Mesenchymal stem cell (in vitro differentiated cells and primary cell): Measurements from ENCODE around the gene MAP4.
"Not testable (repeated sequence)": the region's sequence is repeated elsewhere in the genome, so short reads cannot be mapped to it uniquely, and the experiment has no call there.

ENCODE experiments used
- DNase-seq: peaks from one replicate; pipeline ENCODE4 v3.0.0-alpha.2; 2013
- H2AFZ ChIP-seq: one replicate; pipeline ENCODE4 v1.6.1; 2013; ENCODE audit warnings: low read depth, mild to moderate bottlenecking, control low read depth, inconsistent platforms, low read length, moderate library complexity
- H2AK5ac ChIP-seq: 2 replicates; pipeline ENCODE4 v1.6.1; 2013; ENCODE audit warnings: low read length, moderate library complexity, mild to moderate bottlenecking, inconsistent platforms; ENCODE audit not compliant: severe bottlenecking
- H2BK120ac ChIP-seq: one replicate; pipeline ENCODE4 v1.6.1; 2013; ENCODE audit warnings: low read depth, mild to moderate bottlenecking, inconsistent platforms, low read length, moderate library complexity
- H2BK12ac ChIP-seq, 2 experiments: one replicate each; pipeline ENCODE4 v1.6.1; 2013; ENCODE audit warnings: inconsistent platforms in 2 of 2, low read length in 2 of 2, mild to moderate bottlenecking in 2 of 2, moderate library complexity in 2 of 2, control low read depth in 1 of 2
- H2BK15ac ChIP-seq: one replicate; pipeline ENCODE4 v1.6.1; 2013; ENCODE audit warnings: mild to moderate bottlenecking, low read depth, inconsistent platforms; ENCODE audit not compliant: poor library complexity, severe bottlenecking
- H2BK5ac ChIP-seq: 2 replicates; pipeline ENCODE4 v1.6.1; 2013; ENCODE audit warnings: low read depth, mild to moderate bottlenecking, low read length, control low read depth, inconsistent platforms; ENCODE audit not compliant: poor library complexity, severe bottlenecking
- H3K14ac ChIP-seq, 2 experiments: one replicate each; pipeline ENCODE4 v1.6.1; 2013; ENCODE audit warnings: inconsistent platforms in 2 of 2, low read length in 2 of 2, control low read depth in 1 of 2, mild to moderate bottlenecking in 1 of 2, moderate library complexity in 1 of 2
- H3K18ac ChIP-seq, 2 experiments: one replicate each; pipeline ENCODE4 v1.6.1; 2013; ENCODE audit warnings: inconsistent platforms in 2 of 2, low read length in 2 of 2, control low read depth in 1 of 2, low read depth in 1 of 2, mild to moderate bottlenecking in 1 of 2
- H3K23ac ChIP-seq, 2 experiments: one replicate each; pipeline ENCODE4 v1.6.1; 2013; ENCODE audit warnings: inconsistent platforms in 2 of 2, low read length in 2 of 2, mild to moderate bottlenecking in 2 of 2, moderate library complexity in 2 of 2, control low read depth in 1 of 2
- H3K27ac ChIP-seq: 2 replicates; pipeline ENCODE4 v1.5.1; 2013; ENCODE audit warnings: mild to moderate bottlenecking, moderate library complexity, low read length, control low read depth, inconsistent platforms; ENCODE audit not compliant: poor library complexity, severe bottlenecking
- H3K27me3 ChIP-seq, 2 experiments: 2 replicates each; pipeline versions ENCODE4 v1.6.1 to v1.7.0; 2013; ENCODE audit warnings: low read length in 2 of 2, mild to moderate bottlenecking in 2 of 2, moderate library complexity in 2 of 2, control low read depth in 1 of 2, inconsistent platforms in 1 of 2; ENCODE audit not compliant: control insufficient read depth in 1 of 2, insufficient read depth in 1 of 2
- H3K36me3 ChIP-seq, 2 experiments: 2 replicates each; pipeline versions ENCODE4 v1.6.1 to v1.7.0; 2013; ENCODE audit warnings: low read length in 2 of 2, control low read depth in 1 of 2, inconsistent platforms in 1 of 2, low read depth in 1 of 2, mild to moderate bottlenecking in 1 of 2; ENCODE audit not compliant: insufficient read depth in 2 of 2, control insufficient read depth in 1 of 2
- H3K4ac ChIP-seq, 2 experiments: one replicate each; pipeline ENCODE4 v1.6.1; 2013; ENCODE audit warnings: inconsistent platforms in 2 of 2, low read length in 2 of 2, mild to moderate bottlenecking in 2 of 2, moderate library complexity in 2 of 2, control low read depth in 1 of 2, low read depth in 1 of 2
- H3K4me1 ChIP-seq: 2 replicates; pipeline ENCODE4 v1.6.1; 2013; ENCODE audit warnings: low read depth, low read length, control low read depth; ENCODE audit not compliant: control insufficient read depth, insufficient read depth
- H3K4me2 ChIP-seq: 2 replicates; pipeline ENCODE4 v1.6.1; 2013; ENCODE audit warnings: low read length, mild to moderate bottlenecking, inconsistent platforms; ENCODE audit not compliant: poor library complexity, severe bottlenecking
- H3K4me3 ChIP-seq, 2 experiments: 2 replicates each; pipeline versions ENCODE4 v1.5.1 to v1.7.0; 2013; ENCODE audit warnings: low read length in 2 of 2, mild to moderate bottlenecking in 2 of 2, control low read depth in 1 of 2, low read depth in 1 of 2; ENCODE audit not compliant: insufficient read depth in 1 of 2
- H3K79me1 ChIP-seq: replicated peaks from 2 replicates; pipeline ENCODE4 v1.6.1; 2013; ENCODE audit warnings: mild to moderate bottlenecking, control low read depth, low read length, inconsistent platforms; ENCODE audit not compliant: poor library complexity, severe bottlenecking
- H3K9ac ChIP-seq: 2 replicates; pipeline ENCODE4 v1.7.0; 2013; ENCODE audit warnings: mild to moderate bottlenecking, low read length, moderate library complexity
- H3K9me3 ChIP-seq: 2 replicates; pipeline ENCODE4 v1.7.0; 2013; ENCODE audit warnings: mild to moderate bottlenecking, low read length; ENCODE audit not compliant: control insufficient read depth
- H4K8ac ChIP-seq: one replicate; pipeline ENCODE4 v1.6.1; 2013; ENCODE audit warnings: inconsistent platforms, mild to moderate bottlenecking, low read length, moderate library complexity
- H4K91ac ChIP-seq: one replicate; pipeline ENCODE4 v1.6.1; 2013; ENCODE audit warnings: mild to moderate bottlenecking, low read length, inconsistent platforms
- WGBS: methylation state at CpG from one replicate; pipeline ENCODE4 v1.1.7; 2013; ENCODE audit warnings: mixed read lengths; 5-methylcytosine and 5-hydroxymethylcytosine counted together

Gene MAP4

DNA sequence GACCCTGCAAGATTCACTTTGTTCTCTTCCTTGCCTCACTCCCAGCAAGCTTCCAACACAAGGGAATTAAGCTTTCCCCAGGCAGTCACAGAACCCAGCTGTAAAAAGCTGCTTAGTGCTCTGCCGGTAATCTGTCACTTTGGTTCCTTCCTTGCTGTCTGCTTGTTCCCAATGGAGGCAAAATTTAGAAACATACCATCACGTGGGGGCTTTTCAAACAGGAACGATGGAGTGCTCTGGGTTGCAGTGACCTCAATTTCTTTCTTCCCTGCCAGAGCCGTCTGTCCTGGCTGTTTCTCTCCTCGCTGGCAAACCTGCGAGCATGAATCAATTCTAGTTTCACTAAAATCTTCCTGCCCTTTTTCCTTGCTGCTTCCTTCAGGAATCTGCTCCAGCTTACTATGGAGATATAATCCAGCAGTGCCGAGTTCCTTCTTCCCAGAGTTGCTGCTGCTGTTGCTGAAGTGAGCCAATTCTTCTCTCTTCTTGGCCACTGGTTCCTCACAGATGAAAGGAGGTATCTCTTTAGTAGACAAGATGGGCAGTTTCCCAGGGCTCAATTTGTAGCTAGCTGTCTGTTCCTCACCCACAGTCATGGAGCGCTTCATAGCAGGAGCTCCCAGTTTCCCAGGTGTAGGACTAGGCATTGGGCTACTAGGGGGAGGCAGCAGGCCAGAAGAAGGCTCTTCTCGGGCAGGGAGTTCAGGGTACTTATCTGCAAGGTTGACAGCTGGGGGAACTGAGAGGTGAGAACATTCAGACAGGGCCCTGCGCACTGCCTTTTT is 125.2 kb downstream of the MAP4 start:
- H3K79me1 ChIP-seq, result peaks cover 49% of the 10 kb centered on the region
- no peak overlapping the region for H3K23ac ChIP-seq
- no peak overlapping the region for H2AFZ ChIP-seq
- no peak overlapping the region for H2BK5ac ChIP-seq
- H3K9me3 ChIP-seq, result no peaks in the 10 kb centered on the region
- peak; percentile 41 for DNase-seq
- peak overlapping the region in 1 of 2 experiments; percentile 12 for H3K4me3 ChIP-seq
- peak overlapping the region; percentile 57 for H3K9ac ChIP-seq
- H2AK5ac ChIP-seq, result no peak overlapping the region
- H2BK15ac ChIP-seq, result no peak overlapping the region
- H3K4me2 ChIP-seq, result no peak overlapping the region
- H4K8ac ChIP-seq, result peak overlapping the region; percentile 51
- WGBS, result 58% methylated on average over 10 of the region's 10 CpGs
- no peak overlapping the region for H3K14ac ChIP-seq
- H3K36me3 ChIP-seq, result peaks cover 37 to 65% of the 10 kb centered on the region in 2 experiments
- H3K27ac ChIP-seq, result no peak overlapping the region
- peak overlapping the region in 1 of 2 experiments; percentile 18 for H3K4ac ChIP-seq
- H3K4me1 ChIP-seq, result no peaks in the 10 kb centered on the region
- peak overlapping the region in 1 of 2 experiments; percentile 11 for H3K18ac ChIP-seq
- peak overlapping the region; percentile 67 for H4K91ac ChIP-seq
- no peak overlapping the region for H2BK120ac ChIP-seq
- H2BK12ac ChIP-seq, result no peak overlapping the region
- no peaks in the 10 kb centered on the region for H3K27me3 ChIP-seq

- Histone ChIP-seq H3K9me3 (no peaks in the 10 kb centered on the region), H3K4ac (no peak overlapping the region), H3K4me3 (peak overlapping the region in 1 of 2 experiments; percentile 12), H3K36me3 (peaks cover 37 to 62% of the 10 kb centered on the region in 2 experiments), H3K18ac (peak overlapping the region in 1 of 2 experiments; percentile 11), H2BK12ac (no peak overlapping the region), H3K4me2 (no peak overlapping the region), H3K14ac (no peak overlapping the region), H2AFZ (no peak overlapping the region), H3K79me1 (peaks cover 44% of the 10 kb centered on the region), H3K9ac (peak overlapping the region; percentile 57), H3K4me1 (no peaks in the 10 kb centered on the region), H4K8ac (no peak overlapping the region), H2BK15ac (no peak overlapping the region), H3K27me3 (no peaks in the 10 kb centered on the region), H3K23ac (no peak overlapping the region), H2BK120ac (no peak overlapping the region), H3K27ac (no peak overlapping the region), H2BK5ac (no peak overlapping the region), H4K91ac (no peak overlapping the region), H2AK5ac (no peak overlapping the region)
- WGBS, result 100% methylated on average over 1 of the region's 3 CpGs
- no peak for DNase-seq
Observed at GRCh38 chr3:47890126-47890827, 125.9 kb downstream of the MAP4 start.

DNA sequence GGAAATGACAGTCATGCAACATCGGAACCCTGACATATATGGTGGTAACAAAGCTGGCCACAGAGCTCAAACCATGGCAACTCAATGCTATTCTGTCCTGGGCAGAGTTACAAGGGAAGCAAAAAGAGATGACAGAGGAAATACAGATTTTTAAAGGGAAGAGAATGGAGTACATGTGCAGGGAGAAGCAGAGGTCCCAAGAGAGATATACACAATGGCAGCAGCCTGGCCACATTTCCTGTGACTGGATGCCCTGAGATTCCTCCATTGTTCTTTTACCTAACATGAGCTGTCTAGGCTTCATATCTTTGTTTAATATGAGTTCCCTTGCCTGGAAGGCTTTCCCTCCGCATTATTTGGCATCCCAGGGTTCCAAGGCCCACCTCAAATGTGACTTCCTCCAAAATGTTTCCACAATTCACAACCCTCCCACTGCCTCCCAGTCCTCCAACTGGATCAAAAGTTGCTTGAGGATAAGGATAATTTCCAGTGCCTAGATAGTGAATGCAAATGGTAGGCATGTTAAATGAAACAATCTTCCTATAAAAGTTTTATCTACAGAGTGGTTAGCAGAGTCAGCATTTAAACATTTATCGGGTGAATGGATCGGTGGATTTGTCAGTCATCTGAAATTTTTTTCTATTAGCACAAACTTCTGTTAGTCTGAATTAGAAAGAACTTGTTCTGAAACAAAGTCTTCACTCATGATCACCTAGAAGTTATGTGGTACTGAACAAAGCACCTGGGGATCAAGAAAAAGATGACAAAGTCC is 127.0 kb downstream of the MAP4 start:
- Histone ChIP-seq H3K36me3 (peaks cover 41 to 66% of the 10 kb centered on the region in 2 experiments), H3K9ac (no peak overlapping the region), H2BK15ac (no peak overlapping the region), H3K27me3 (no peaks in the 10 kb centered on the region), H3K18ac (no peak overlapping the region), H3K4ac (no peak overlapping the region), H3K4me1 (no peaks in the 10 kb centered on the region), H3K14ac (no peak overlapping the region), H2AK5ac (no peak overlapping the region), H2BK120ac (no peak overlapping the region), H3K9me3 (no peaks in the 10 kb centered on the region), H4K8ac (no peak overlapping the region), H3K23ac (no peak overlapping the region), H2BK5ac (no peak overlapping the region), H3K27ac (no peak overlapping the region), H3K4me3 (no peak overlapping the region), H3K79me1 (peaks cover 47% of the 10 kb centered on the region), H2BK12ac (no peak overlapping the region), H4K91ac (no peak overlapping the region), H2AFZ (no peak overlapping the region), H3K4me2 (no peak overlapping the region)
- DNase-seq, result no peak
- WGBS, result 94% methylated on average over 2 of the region's 4 CpGs

DNA sequence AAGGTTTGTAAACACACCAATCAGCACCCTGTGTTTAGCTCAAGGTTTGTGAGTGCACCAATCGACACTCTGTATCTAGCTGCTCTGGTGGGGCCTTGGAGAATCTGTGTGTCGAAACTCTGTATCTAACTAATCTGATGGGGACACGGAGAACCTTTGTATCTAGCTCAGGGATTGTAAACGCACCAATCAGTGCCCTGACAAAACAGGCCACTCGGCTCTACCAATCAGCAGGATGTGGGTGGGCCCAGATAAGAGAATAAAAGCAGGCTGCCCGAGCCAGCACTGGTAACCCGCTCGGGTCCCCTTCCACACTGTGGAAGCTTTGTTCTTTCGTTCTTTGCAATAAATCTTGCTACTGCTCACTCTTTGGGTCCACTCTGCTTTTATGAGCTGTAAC is 128.2 kb downstream of the MAP4 start:
- not testable (repeated sequence) for H3K4ac ChIP-seq, H3K18ac ChIP-seq, H4K91ac ChIP-seq, H4K8ac ChIP-seq, H3K14ac ChIP-seq, H3K23ac ChIP-seq, DNase-seq, H3K4me2 ChIP-seq, H3K9me3 ChIP-seq, H2AFZ ChIP-seq, H3K4me3 ChIP-seq, H3K9ac ChIP-seq, H3K4me1 ChIP-seq, H2AK5ac ChIP-seq, H2BK5ac ChIP-seq, H3K27ac ChIP-seq, H2BK12ac ChIP-seq, H2BK120ac ChIP-seq, H2BK15ac ChIP-seq, H3K27me3 ChIP-seq
- H3K36me3 ChIP-seq, result peaks cover 38 to 57% of the 10 kb centered on the region in 2 experiments
- H3K79me1 ChIP-seq, result peaks cover 42% of the 10 kb centered on the region
- WGBS, result 92% methylated on average over 8 of the region's 9 CpGs
